ENCODE measurements around the gene E2F1.

Gene E2F1

DNA sequence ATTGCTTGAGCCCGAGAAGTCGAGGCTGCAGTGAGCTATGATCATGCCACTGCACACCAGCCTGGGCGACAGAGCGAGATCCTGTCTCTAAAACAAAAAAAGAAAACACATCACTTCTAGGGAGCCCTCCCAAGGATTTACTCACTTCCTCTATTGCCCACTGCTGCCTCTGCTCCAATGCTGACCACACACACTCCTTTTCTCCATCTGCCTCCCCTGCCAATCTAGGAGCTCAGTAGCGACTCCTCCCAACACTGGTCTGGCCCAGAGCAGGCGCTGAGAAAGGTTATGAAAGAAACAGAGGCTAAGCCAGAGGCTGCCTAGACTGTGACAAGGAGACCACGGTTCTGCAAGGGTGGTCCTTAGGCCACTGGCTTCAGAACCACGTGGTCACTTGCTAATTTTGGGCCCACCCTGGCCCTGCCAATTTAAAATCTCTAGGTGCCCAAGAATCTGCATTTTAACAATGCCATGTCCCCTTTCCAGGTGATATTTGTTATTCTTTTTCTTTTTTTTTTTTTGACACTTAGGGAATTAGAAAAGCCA lies 1.3 kb upstream of the E2F1 start:
- no peak for DNase-seq (ENCODE audit: low read depth)

GRCh38 chr20:33686984-33687366 lies 790 bp upstream of the E2F1 start:
- DNase-seq (ENCODE audit: low read depth) = no peak

GRCh38 chr20:33685328-33686099 lies 671 bp downstream of the E2F1 start:
- DNase-seq (ENCODE audit: low read depth) = no peak

GRCh38 chr20:33684533-33685327 lies 1.5 kb downstream of the E2F1 start:
- no peak for DNase-seq (ENCODE audit: low read depth)

GRCh38 chr20:33681728-33682353 lies 4.3 kb downstream of the E2F1 start:
- DNase-seq (ENCODE audit: low read depth) = no peak

- DNase-seq (ENCODE audit: low read depth) = no peak
Observed at GRCh38 chr20:33681288-33681687, 4.9 kb downstream of the E2F1 start.

GRCh38 chr20:33680686-33681085 lies 5.5 kb downstream of the E2F1 start:
- DNase-seq (ENCODE audit: low read depth) = no peak

GRCh38 chr20:33679758-33680485 lies 6.3 kb downstream of the E2F1 start:
- DNase-seq (ENCODE audit: low read depth) = no peak

GRCh38 chr20:33677991-33678702 lies 8.0 kb downstream of the E2F1 start:
- no peak for DNase-seq (ENCODE audit: low read depth)

DNA sequence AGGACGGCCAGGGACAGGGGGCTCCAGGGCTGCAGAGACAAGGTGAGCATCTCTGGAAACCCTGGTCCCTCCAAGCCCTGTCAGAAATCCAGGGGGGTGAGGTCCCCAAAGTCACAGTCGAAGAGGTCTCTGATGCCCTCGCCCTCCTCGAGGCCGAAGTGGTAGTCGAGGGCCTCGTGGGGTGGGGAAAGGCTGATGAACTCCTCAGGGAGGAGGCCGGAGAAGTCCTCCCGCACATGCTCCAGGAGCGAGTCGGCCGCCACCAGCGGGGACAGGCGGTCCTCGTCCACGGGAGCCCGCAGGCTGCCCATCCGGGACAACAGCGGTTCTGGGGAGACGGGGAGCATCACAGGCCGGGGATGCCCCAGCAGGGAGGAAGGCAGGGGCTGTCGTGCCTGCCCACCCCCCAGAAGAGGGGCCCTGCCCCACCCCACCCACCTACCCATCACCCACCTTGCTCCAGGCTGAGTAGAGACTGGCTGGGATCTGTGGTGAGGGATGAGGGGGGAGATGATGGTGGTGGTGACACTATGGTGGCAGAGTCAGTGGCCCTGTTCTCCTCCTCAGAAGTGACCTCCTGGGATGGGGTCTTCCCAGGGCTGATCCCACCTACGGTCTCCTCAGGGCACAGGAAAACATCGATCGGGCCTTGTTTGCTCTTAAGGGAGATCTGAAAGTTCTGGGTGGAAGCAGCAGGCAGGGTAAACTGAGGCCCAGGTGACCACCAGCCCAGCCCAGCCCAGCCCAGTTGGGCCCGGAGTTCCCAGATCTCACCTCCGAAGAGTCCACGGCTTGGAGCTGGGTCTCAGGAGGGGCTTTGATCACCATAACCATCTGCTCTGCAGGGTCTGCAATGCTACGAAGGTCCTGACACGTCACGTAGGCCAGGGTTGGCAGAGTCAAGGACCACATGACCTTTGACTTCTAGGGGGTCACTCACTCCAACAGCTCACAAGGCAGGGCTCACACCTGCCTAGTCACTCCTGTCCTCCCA lies 9.2 kb downstream of the E2F1 start:
- no peak for DNase-seq (ENCODE audit: low read depth)

DNA sequence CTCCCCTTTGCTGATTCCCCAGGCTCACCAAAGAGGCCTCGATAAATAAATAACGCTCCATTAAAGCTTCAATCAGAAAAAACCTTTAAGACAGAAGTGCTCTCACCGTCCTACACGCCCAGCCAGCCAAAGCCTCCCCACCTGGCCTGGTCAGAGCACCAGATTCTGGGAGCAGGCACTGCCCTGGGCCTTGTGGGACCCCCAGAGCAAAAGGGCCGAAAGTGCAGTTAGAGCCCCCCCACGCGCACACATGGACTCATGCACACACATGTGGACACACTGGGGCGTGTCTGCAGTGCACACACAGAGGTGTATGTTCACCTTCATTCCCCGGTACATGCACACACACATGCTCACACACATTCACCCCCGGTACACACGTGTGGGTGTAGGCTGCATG lies 10.1 kb downstream of the E2F1 start:
- DNase-seq (ENCODE audit: low read depth) = no peak

- DNase-seq (ENCODE audit: low read depth) = no peak
Observed at GRCh38 chr20:33675136-33675959, 10.8 kb downstream of the E2F1 start.

GRCh38 chr20:33674294-33675135 lies 11.7 kb downstream of the E2F1 start, which contains the start of gene NECAB3:
Gene NECAB3, minus strand, starts transcription at chr20:33674428. Its CDS starts 76 bp downstream, at chr20:33674352.
- no peak for DNase-seq (ENCODE audit: low read depth)

DNA sequence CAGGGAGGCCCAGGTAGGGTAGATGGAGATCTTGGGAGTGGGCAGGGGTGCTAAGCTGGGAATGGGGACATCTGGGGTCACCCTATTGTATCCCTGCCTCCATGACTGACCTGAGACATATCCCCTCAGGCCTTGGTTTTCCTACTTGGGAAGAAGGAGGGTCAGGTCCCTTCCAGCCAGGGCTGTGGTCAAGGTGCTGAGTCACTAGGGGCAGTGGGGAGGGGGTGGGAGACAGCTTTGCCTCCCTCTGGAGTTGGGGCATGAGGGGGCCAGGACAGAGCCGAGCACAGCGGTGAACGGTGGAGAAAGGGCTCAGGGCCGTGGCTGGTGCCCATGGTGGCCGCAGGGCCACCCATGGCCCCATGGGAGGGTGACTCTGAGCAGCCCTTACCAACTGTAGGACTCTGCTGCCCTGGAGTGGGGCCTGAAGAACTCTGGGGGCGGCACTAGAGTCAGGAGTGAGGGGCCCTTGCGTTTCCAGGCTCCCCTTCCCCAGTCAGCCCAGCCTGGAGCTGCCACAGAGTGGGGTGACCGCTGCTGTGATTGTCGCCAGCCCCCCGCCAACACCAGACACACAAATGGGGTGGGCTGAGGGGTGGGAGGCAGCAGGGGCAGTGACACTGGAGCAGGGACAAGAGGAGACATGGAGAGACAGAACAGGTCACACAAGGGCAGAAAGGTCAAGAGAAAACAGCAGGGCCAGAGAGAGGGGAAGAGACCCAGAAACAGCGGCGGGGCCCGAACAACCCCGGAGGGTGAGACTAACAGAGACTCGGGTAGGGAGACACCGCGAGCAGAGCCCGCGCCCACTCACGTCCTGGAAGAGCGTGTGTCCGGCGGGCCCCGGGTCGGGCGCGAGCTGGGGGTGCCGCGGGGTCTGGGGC lies 12.5 kb downstream of the E2F1 start:
- DNase-seq (ENCODE audit: low read depth) = no peak

- no peak for DNase-seq (ENCODE audit: low read depth)
Observed at GRCh38 chr20:33673114-33673409, 13.1 kb downstream of the E2F1 start.

GRCh38 chr20:33672426-33673113 lies 13.6 kb downstream of the E2F1 start:
- DNase-seq (ENCODE audit: low read depth) = no peak

All from HS-27A (cell line).